Hematopoietic multipotent progenitor cell (in vitro differentiated cells): ENCODE data around the gene DNAJC4. TPM values are rescaled to one million over a fixed set of nuclear protein-coding genes. Genes with fewer than 3 reads are reported as not detected.
A peak's percentile ranks its signal among the peaks of the same experiment; 100 is the strongest.

ENCODE experiments used
- DNase-seq, 3 donors: peaks; one replicate each; pipeline ENCODE4 v3.0.0-alpha.2; 2011 to 2015; ENCODE audit warnings: low read depth in 2 of 3, low spot score in 2 of 3
- total RNA-seq: library from RNA; depleted of rRNA; stranded (reverse); fragments of >200 nt; gene quantifications from one replicate; pipeline ENCODE4 v1.2.3, GENCODE V29; 2012

The DNAJC4 gene
- total RNA-seq, 1 donor = 44.7 TPM

DNA sequence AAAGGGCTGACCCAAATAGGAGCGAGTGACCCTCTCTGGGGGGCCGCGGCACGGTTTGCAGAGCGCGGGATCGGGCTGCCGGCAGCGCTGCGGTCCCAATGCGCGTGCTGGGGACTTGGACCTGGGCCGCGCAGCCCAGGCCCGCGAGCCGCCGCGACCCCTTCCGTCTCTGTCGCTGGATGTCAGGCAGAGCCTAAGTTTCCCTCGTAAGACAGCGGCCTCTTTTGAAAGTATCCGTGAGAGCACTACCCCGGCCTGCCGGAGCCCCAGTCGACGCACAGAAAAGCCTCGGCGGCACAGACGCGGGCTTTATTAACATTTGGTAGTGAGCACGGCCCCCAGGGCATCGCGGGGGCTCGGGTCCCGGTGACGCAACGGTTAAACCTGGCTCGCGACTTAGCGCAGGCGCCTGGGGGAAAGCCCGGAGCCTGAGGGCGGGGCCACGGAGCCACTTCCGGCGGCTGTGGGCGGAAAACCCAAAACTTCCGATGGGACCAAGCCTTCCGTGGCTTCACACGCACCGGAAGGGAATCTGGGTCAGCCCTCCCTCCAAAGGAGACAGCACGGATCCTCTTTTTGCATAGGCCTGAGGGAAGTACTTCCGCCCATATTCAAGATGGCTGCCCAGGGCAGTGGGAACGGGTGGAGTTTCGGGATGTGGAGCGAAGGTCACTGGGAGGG is 39.3 kb downstream of the DNAJC4 start:
- peak; percentile 91 to 98 (median 97) for DNase-seq

DNA sequence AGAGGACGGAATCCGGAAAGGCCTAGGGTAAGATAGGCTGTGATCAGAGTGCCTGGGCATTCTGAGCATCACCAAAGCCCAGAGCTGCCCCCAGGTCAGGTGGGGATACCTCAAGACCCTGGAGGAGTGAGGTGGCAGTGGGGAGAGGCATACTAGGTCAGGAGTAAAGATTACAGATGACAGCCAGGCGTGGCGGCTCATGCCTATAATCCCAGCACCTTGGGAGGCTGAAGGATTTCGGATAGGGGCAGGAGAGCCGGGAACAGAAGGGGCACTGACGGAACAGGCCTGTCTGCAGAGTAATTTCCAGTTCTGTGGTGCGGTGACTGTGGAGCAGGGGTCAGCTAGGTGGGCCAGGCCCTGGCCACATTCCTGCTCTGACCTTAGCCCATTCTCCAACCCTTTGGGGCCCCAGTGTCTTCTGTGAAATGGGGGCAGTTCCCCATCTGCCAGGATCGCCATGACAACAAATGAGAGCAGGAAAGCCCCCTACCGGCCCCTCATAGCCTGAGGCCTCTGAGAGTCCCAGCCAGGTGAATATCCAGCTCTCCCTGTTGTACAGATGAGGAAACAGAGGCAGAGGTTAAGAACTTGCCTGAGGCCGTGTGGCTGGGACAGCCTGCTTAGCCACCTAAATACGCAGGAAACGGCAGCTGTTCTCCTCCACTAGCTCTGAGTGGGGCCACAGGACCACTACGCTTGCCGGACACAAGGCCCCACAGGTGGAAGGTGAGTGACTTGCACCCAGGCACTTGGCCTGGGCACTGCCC is 44.9 kb downstream of the DNAJC4 start:
- no peak for DNase-seq

GRCh38 chr11:64275841-64276240 is 45.5 kb downstream of the DNAJC4 start:
- no peak for DNase-seq

- DNase-seq = no peak
These were observed 46.5 kb downstream of the DNAJC4 start for GRCh38 chr11:64276653-64277431.

DNA sequence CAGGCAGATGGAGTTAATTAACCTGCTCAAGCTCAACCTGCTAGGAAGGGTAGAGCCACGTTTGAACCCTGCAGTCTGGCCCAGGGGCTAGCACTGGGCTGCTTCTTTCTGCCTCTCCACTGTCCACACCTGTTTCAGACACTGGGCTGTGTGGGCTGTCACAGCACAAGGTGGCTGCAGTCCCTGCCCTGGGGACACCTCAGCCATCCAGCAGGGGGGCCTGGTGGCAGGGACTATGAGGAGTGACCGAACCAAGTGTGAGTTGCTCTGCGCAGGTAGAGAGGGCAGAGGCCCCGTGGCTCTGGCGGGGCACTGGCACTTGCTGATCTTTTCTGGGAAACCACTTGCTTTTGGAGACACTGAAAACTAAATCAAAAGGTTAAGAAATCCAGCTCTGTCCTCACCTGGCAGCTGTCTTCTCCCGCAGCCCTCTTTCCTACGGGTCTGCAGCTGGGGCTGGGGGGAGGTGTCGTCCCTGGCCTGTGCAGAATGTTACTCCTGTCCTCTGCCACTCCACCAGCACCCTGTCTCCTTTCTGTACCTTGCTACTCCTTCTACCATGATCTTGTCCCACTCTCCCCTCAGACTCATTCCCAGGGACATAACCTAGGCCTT is 48.3 kb downstream of the DNAJC4 start:
- no peak for DNase-seq

DNA sequence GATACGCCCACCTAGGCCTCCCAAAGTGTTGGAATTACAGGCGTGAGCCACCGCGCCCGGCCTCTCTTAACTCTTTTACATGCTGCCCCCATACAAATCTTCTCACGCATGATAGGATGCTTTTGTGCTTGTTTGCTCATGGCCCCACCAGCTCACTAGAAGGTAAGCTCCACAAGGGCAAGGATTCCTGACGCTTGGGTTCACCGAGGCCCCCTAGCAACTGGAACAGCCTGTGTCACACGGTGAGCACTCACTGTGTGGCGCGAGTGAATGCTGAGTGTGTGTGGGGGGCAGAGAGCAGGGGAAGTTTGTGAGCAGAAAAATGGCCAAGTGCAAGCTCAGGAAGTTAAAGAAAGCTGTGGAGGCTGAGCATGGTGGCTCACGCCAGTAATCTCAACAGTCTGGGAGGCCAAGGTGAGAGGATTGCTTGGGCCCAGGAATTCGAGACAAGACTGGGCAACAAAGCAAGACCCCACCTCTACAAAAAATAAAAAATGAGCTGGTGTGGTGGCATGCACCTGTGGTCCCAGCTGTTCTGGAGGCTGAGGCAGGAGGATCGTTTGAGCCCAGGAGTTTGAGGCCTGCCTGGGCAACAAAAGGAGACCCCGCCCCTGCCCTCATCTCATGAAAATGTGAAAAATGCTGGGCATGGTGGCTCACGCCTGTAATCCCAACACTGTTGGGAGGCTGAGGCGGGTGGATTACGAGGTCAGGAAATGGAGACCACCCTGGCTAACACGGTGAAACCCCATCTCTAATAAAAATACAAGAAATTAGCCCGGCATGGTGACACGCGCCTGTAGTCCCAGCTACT is 51.8 kb downstream of the DNAJC4 start:
- no peak for DNase-seq

DNA sequence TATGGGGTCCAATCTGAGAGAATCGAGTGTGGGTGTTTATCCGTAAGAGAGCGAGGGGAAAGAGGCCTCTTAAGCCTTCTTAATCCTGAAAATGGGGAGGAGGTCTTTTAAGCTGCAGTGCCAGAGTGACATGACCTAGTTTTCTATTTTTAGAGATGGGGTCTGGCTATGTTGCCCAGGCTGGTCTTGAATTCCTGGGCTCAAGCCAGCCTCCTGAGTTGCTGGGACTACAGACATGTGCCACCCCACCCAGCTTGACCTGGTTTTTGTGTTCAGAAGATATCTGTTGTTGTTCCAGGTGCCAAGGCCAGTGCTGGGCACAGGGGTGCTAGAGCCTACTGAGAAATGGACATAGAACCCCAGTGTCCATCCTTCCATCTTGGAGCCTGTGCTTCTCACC is 52.7 kb downstream of the DNAJC4 start:
- no peak for DNase-seq

Other genes with a start within 250 kb of the DNAJC4 start
- gene OTUB1, start 244.1 kb upstream of the DNAJC4 start, total RNA-seq = 62.7 TPM
- gene FLRT1, start 194.6 kb upstream of the DNAJC4 start, total RNA-seq = under 0.01 TPM
- gene MACROD1, start 64.4 kb upstream of the DNAJC4 start, total RNA-seq = 22.4 TPM
- 77.3 TPM for gene STIP1, start 44.4 kb upstream of the DNAJC4 start, total RNA-seq
- gene FERMT3, start 23.8 kb upstream of the DNAJC4 start, total RNA-seq = 221 TPM
- gene TRPT1, start 4.4 kb upstream of the DNAJC4 start, total RNA-seq = 33.1 TPM
- 60.1 TPM for gene NUDT22, start 4.3 kb upstream of the DNAJC4 start, total RNA-seq
- gene VEGFB, start 4.0 kb downstream of the DNAJC4 start, total RNA-seq = 15.9 TPM
- 36.6 TPM for gene FKBP2, start 10.5 kb downstream of the DNAJC4 start, total RNA-seq
- gene PPP1R14B, start 16.4 kb downstream of the DNAJC4 start, total RNA-seq = 77.0 TPM
- 25.9 TPM for gene PLCB3, start 21.0 kb downstream of the DNAJC4 start, total RNA-seq
- 32.6 TPM for gene BAD, start 54.1 kb downstream of the DNAJC4 start, total RNA-seq
- gene GPR137, start 55.3 kb downstream of the DNAJC4 start, total RNA-seq = 15.1 TPM
- gene KCNK4, start 60.8 kb downstream of the DNAJC4 start, total RNA-seq = under 0.01 TPM
- gene CATSPERZ, start 69.8 kb downstream of the DNAJC4 start, total RNA-seq = not detected
- gene ESRRA, start 75.0 kb downstream of the DNAJC4 start, total RNA-seq = 19.9 TPM
- 203 TPM for gene TRMT112, start 87.0 kb downstream of the DNAJC4 start, total RNA-seq
- gene PRDX5, start 87.6 kb downstream of the DNAJC4 start, total RNA-seq = 103 TPM
- gene CCDC88B, start 109.7 kb downstream of the DNAJC4 start, total RNA-seq = 21.3 TPM
- gene RPS6KA4, start 128.6 kb downstream of the DNAJC4 start, total RNA-seq = 59.0 TPM